Panc1 (cell line): ENCODE data around the gene EHBP1L1.

Experiments used
- POLR2AphosphoS5 ChIP-seq: IDR thresholded peaks from 2 replicates; pipeline ENCODE4 v1.6.1; 2012; ENCODE audit warnings: mild to moderate bottlenecking, low read depth, low read length, moderate library complexity
- SIN3A ChIP-seq: IDR thresholded peaks from 2 replicates; pipeline ENCODE4 v1.6.1; 2012; ENCODE audit warnings: low read depth, mild to moderate bottlenecking, low read length, moderate library complexity, borderline replicate concordance; ENCODE audit not compliant: insufficient read depth
- TCF7L2 ChIP-seq: IDR thresholded peaks from 2 replicates; pipeline ENCODE4 v1.6.1; 2011; ENCODE audit warnings: mild to moderate bottlenecking, low read depth, low read length, inconsistent platforms
- TF ChIP-seq, protein P1 (sequence below): fragments of 450-650 bp; IDR thresholded peaks from 2 replicates; pipeline ENCODE4 v1.5.1; 2017; ENCODE audit warnings: mild to moderate bottlenecking
- TF ChIP-seq, protein P2 (sequence below), 2 experiments: IDR thresholded peaks; 2 replicates each; pipeline ENCODE4 v1.6.1; 2011 to 2012; ENCODE audit warnings: low read depth in 2 of 2, control low read depth in 1 of 2, low read length in 1 of 2, mild to moderate bottlenecking in 1 of 2, moderate library complexity in 1 of 2; ENCODE audit not compliant: insufficient read depth in 1 of 2

DNA sequence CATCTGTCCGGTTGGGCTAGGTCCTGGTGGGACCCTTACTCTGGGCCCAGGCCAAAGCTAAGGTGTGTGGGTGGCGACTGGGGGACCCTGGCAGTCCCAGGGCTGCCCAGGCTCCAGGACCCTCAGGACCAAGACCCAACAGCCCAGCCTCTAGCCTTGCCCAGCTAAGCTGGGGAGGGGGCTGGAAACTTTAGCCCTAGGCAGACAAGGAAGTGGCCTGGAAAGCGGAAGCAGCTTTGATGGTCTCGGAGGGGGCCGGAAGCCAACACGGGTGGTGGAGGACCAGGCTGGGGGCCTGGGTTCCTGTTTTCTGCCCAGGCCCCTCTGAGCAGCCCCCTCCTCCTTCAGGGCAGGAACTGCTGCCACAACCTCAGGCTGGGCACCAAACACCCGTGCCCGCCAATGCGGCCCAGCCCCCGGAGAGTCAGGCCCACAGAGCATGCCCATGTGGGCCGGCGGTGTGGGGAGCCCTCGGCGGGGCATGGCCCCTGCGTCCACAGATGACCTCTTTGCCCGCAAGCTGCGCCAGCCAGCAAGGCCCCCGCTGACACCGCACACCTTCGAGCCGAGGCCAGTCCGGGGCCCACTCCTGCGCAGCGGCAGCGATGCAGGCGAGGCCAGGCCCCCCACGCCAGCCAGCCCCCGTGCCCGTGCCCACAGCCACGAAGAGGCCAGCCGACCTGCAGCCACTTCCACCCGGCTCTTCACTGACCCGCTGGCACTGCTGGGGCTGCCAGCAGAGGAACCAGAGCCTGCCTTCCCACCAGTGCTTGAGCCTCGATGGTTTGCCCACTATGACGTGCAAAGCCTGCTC lies 64.8 kb downstream of the EHBP1L1 start:
- TF ChIP-seq, protein P1, sequence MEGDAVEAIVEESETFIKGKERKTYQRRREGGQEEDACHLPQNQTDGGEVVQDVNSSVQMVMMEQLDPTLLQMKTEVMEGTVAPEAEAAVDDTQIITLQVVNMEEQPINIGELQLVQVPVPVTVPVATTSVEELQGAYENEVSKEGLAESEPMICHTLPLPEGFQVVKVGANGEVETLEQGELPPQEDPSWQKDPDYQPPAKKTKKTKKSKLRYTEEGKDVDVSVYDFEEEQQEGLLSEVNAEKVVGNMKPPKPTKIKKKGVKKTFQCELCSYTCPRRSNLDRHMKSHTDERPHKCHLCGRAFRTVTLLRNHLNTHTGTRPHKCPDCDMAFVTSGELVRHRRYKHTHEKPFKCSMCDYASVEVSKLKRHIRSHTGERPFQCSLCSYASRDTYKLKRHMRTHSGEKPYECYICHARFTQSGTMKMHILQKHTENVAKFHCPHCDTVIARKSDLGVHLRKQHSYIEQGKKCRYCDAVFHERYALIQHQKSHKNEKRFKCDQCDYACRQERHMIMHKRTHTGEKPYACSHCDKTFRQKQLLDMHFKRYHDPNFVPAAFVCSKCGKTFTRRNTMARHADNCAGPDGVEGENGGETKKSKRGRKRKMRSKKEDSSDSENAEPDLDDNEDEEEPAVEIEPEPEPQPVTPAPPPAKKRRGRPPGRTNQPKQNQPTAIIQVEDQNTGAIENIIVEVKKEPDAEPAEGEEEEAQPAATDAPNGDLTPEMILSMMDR: no peak
- TF ChIP-seq, protein P2, sequence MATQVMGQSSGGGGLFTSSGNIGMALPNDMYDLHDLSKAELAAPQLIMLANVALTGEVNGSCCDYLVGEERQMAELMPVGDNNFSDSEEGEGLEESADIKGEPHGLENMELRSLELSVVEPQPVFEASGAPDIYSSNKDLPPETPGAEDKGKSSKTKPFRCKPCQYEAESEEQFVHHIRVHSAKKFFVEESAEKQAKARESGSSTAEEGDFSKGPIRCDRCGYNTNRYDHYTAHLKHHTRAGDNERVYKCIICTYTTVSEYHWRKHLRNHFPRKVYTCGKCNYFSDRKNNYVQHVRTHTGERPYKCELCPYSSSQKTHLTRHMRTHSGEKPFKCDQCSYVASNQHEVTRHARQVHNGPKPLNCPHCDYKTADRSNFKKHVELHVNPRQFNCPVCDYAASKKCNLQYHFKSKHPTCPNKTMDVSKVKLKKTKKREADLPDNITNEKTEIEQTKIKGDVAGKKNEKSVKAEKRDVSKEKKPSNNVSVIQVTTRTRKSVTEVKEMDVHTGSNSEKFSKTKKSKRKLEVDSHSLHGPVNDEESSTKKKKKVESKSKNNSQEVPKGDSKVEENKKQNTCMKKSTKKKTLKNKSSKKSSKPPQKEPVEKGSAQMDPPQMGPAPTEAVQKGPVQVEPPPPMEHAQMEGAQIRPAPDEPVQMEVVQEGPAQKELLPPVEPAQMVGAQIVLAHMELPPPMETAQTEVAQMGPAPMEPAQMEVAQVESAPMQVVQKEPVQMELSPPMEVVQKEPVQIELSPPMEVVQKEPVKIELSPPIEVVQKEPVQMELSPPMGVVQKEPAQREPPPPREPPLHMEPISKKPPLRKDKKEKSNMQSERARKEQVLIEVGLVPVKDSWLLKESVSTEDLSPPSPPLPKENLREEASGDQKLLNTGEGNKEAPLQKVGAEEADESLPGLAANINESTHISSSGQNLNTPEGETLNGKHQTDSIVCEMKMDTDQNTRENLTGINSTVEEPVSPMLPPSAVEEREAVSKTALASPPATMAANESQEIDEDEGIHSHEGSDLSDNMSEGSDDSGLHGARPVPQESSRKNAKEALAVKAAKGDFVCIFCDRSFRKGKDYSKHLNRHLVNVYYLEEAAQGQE (IDR thresholded peaks at IDR 0.05; ENCODE audit: insufficient read depth in 1 of 2, low read depth in 2 of 2, low read length in 1 of 2): no peak
- TF ChIP-seq POLR2AphosphoS5 (no peak), TCF7L2 (no peak), SIN3A (no peak)
